ENCODE data around the gene MARS1. TPM values are rescaled to one million over a fixed set of nuclear protein-coding genes. Genes with fewer than 3 reads are reported as not detected.

The MARS1 gene
- total RNA-seq, 1 experiment from 2014 or later: 291 TPM

GRCh38 chr12:57452181-57452936 is 35.5 kb upstream of the MARS1 start:
- ChIA-PET CTCF (interaction anchor here (0.6 to 3.2 kb wide), 12 partner anchors 10 to 239 kb away, joined by 3 to 54 read pairs (median 3); partner anchors contain the start of gene STAC3), POLR2A (interaction anchor here (0.6 kb wide), 1 partner anchor 192 kb away, joined by 3 read pairs; no protein-coding TSS in a partner anchor)
- no peaks in the 10 kb centered on the region for H3K36me3 ChIP-seq (ENCODE audit: control insufficient read depth, insufficient read depth, low read length)
- intact Hi-C loops (cut with micrococcal nuclease; ENCODE audit: unreplicated experiment): loop anchor here (2.0 to 5.0 kb wide), 2 partner anchors 146 to 190 kb away; no protein-coding TSS in a partner anchor
- TF ChIP-seq, protein P1, sequence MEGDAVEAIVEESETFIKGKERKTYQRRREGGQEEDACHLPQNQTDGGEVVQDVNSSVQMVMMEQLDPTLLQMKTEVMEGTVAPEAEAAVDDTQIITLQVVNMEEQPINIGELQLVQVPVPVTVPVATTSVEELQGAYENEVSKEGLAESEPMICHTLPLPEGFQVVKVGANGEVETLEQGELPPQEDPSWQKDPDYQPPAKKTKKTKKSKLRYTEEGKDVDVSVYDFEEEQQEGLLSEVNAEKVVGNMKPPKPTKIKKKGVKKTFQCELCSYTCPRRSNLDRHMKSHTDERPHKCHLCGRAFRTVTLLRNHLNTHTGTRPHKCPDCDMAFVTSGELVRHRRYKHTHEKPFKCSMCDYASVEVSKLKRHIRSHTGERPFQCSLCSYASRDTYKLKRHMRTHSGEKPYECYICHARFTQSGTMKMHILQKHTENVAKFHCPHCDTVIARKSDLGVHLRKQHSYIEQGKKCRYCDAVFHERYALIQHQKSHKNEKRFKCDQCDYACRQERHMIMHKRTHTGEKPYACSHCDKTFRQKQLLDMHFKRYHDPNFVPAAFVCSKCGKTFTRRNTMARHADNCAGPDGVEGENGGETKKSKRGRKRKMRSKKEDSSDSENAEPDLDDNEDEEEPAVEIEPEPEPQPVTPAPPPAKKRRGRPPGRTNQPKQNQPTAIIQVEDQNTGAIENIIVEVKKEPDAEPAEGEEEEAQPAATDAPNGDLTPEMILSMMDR (IDR thresholded peaks at IDR 0.05): no peak
- TF ChIP-seq TCF7L2 (IDR thresholded peaks at IDR 0.05; ENCODE audit: low read depth, low read length) (no peak), SIN3A (IDR thresholded peaks at IDR 0.05; ENCODE audit: borderline replicate concordance, insufficient read depth, low read depth, low read length) (no peak), POLR2AphosphoS5 (IDR thresholded peaks at IDR 0.05; ENCODE audit: low read depth, low read length) (no peak)
- TF ChIP-seq, protein P2, sequence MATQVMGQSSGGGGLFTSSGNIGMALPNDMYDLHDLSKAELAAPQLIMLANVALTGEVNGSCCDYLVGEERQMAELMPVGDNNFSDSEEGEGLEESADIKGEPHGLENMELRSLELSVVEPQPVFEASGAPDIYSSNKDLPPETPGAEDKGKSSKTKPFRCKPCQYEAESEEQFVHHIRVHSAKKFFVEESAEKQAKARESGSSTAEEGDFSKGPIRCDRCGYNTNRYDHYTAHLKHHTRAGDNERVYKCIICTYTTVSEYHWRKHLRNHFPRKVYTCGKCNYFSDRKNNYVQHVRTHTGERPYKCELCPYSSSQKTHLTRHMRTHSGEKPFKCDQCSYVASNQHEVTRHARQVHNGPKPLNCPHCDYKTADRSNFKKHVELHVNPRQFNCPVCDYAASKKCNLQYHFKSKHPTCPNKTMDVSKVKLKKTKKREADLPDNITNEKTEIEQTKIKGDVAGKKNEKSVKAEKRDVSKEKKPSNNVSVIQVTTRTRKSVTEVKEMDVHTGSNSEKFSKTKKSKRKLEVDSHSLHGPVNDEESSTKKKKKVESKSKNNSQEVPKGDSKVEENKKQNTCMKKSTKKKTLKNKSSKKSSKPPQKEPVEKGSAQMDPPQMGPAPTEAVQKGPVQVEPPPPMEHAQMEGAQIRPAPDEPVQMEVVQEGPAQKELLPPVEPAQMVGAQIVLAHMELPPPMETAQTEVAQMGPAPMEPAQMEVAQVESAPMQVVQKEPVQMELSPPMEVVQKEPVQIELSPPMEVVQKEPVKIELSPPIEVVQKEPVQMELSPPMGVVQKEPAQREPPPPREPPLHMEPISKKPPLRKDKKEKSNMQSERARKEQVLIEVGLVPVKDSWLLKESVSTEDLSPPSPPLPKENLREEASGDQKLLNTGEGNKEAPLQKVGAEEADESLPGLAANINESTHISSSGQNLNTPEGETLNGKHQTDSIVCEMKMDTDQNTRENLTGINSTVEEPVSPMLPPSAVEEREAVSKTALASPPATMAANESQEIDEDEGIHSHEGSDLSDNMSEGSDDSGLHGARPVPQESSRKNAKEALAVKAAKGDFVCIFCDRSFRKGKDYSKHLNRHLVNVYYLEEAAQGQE (IDR thresholded peaks at IDR 0.05; ENCODE audit: insufficient read depth in 1 of 2, low read depth in 2 of 2, low read length in 1 of 2): no peak
- in situ Hi-C loops (cut with HindIII; ENCODE audit: low pct_unique_long_range_greater_than_20kb, low sequenced_read_pairs): no loop called here
- no peaks in the 10 kb centered on the region for H3K4me1 ChIP-seq (ENCODE audit: control insufficient read depth, insufficient read depth, low read length)
- no peaks in the 10 kb centered on the region for H3K27me3 ChIP-seq (ENCODE audit: control insufficient read depth, insufficient read depth, low read length)
- no peak overlapping the region for H3K4me3 ChIP-seq (ENCODE audit: low read depth in 2 of 2, low read length in 2 of 2)
- ATAC-seq (peak; percentile 17; the same call in 1 of the 2 replicates), DNase-seq (ENCODE audit: low read depth, low spot score) (no peak)
- no TSS peak for BruUV-seq (replicated peaks)
- H3K27ac ChIP-seq (ENCODE audit: low read length): no peak overlapping the region
- H3K9me3 ChIP-seq (ENCODE audit: control insufficient read depth, insufficient read depth, low read depth, low read length): no peaks in the 10 kb centered on the region

- H3K36me3 ChIP-seq (ENCODE audit: control insufficient read depth, insufficient read depth, low read length): no peaks in the 10 kb centered on the region
- ATAC-seq (peak; percentile 86), DNase-seq (ENCODE audit: low read depth, low spot score) (no peak)
- in situ Hi-C loops (cut with HindIII; ENCODE audit: low pct_unique_long_range_greater_than_20kb, low sequenced_read_pairs): no loop called here
- H3K4me1 ChIP-seq (ENCODE audit: control insufficient read depth, insufficient read depth, low read length): no peaks in the 10 kb centered on the region
- intact Hi-C loops (cut with micrococcal nuclease; ENCODE audit: unreplicated experiment): loop anchor here (2.0 to 5.0 kb wide), 2 partner anchors 146 to 191 kb away; no protein-coding TSS in a partner anchor
- ChIA-PET POLR2A (interaction anchor here (0.6 kb wide), 1 partner anchor 193 kb away, joined by 3 read pairs; no protein-coding TSS in a partner anchor), CTCF (interaction anchor here (0.6 to 3.2 kb wide), 14 partner anchors 9 to 240 kb away, joined by 3 to 54 read pairs (median 3); partner anchors contain the start of gene STAC3)
- H3K27ac ChIP-seq (ENCODE audit: low read length): no peak overlapping the region
- no peaks in the 10 kb centered on the region for H3K9me3 ChIP-seq (ENCODE audit: control insufficient read depth, insufficient read depth, low read depth, low read length)
- TF ChIP-seq POLR2AphosphoS5 (IDR thresholded peaks at IDR 0.05; ENCODE audit: low read depth, low read length) (no peak), SIN3A (IDR thresholded peaks at IDR 0.05; ENCODE audit: borderline replicate concordance, insufficient read depth, low read depth, low read length) (no peak), TCF7L2 (IDR thresholded peaks at IDR 0.05; ENCODE audit: low read depth, low read length) (no peak)
- TF ChIP-seq, protein P1 (IDR thresholded peaks at IDR 0.05): peak; percentile 96
- TF ChIP-seq, protein P2 (IDR thresholded peaks at IDR 0.05; ENCODE audit: insufficient read depth in 1 of 2, low read depth in 2 of 2, low read length in 1 of 2): peak in 1 of 2 experiments; percentile 49; a peak in 1 of 4 replicates
- no peaks in the 10 kb centered on the region for H3K27me3 ChIP-seq (ENCODE audit: control insufficient read depth, insufficient read depth, low read length)
- no TSS peak for BruUV-seq (replicated peaks)
- no peak overlapping the region for H3K4me3 ChIP-seq (ENCODE audit: low read depth in 2 of 2, low read length in 2 of 2)
Observed at GRCh38 chr12:57452937-57453509, 34.8 kb upstream of the MARS1 start.
